22Rv1 (cell line): ENCODE measurements around the gene P2RX3.

ENCODE experiments used
- ZFX ChIP-seq: fragments of 450-650 bp; IDR thresholded peaks from 2 replicates; pipeline ENCODE4 v1.6.1; 2017; ENCODE audit warnings: antibody characterized with exemption, borderline replicate concordance
- TF ChIP-seq, protein P1 (sequence below): fragments of 450-650 bp; IDR thresholded peaks from 2 replicates; pipeline ENCODE4 v1.5.1; 2017; ENCODE audit warnings: mild to moderate bottlenecking

DNA sequence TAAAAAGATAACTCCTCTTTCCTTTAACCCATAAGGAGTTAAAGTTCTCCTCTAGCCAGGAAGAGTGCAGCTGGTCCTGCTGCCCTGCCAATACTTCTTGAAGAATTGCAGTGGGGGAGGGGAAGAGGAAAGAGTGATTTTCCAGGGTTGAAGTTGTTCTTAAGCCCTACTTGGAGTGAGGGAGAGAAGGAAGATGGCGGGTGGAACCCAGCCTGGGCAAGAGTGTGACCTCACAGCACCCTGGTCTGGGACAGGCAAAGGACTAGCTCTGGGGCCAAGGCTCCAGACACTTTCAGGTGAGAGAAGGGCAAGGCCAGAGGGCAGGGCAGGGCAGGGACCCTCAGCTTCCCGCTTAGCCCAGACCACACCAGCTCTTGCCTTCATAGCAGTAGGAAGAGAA lies 20.0 kb upstream of the P2RX3 start:
- TF ChIP-seq, protein P1, sequence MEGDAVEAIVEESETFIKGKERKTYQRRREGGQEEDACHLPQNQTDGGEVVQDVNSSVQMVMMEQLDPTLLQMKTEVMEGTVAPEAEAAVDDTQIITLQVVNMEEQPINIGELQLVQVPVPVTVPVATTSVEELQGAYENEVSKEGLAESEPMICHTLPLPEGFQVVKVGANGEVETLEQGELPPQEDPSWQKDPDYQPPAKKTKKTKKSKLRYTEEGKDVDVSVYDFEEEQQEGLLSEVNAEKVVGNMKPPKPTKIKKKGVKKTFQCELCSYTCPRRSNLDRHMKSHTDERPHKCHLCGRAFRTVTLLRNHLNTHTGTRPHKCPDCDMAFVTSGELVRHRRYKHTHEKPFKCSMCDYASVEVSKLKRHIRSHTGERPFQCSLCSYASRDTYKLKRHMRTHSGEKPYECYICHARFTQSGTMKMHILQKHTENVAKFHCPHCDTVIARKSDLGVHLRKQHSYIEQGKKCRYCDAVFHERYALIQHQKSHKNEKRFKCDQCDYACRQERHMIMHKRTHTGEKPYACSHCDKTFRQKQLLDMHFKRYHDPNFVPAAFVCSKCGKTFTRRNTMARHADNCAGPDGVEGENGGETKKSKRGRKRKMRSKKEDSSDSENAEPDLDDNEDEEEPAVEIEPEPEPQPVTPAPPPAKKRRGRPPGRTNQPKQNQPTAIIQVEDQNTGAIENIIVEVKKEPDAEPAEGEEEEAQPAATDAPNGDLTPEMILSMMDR = no peak
- no peak for TF ChIP-seq ZFX
